ENCODE measurements around the gene CSNK2A2. TPM values are rescaled to one million over a fixed set of nuclear protein-coding genes. Genes with fewer than 3 reads are reported as not detected.

The CSNK2A2 gene
- total and polyA plus RNA-seq, 2 of the 8 experiments (the other 6 are each of a cell fraction or from before 2014, with no cell fraction given): 37.9 to 128 TPM

DNA sequence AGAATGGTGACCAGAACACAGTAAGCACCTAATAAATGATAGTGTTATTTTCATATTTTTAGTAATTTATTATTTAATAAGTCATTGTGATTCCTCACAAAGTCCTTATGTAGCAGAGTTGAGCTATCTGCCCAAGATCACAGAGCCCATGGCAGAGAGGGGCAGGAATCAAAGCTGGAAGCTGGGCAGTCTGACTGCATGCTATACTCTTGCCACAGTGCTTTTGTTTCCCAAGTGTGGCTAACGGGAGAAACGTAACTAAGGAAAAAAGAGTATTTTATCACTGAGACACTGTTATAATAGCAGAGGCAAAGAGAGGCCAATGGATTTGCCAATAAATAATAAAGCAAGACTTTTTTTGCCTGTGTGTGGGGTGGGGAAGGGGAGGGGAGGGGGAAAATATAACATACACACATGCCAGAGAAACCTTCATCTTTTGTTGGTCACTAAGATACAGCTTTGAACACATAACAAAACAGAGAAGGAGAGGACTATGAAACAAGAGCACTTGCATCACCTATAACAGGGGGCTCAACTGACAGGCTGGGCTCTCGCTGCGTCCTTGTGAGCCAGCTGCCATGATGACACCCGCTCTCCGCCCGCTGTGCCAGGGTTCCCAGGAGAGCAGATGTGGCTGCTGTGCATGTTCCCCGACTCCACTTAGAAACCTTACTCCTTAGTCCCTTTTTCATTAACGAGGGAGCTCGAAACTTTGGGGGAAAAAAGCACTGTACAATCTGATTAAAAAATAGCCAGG is 10.1 kb downstream of the CSNK2A2 start:
- no peaks in the 10 kb centered on the region for H3K23me2 ChIP-seq (ENCODE audit: low read depth, low read length)
- H3K4ac ChIP-seq (replicated peaks; ENCODE audit: insufficient read length, low read depth, low read length): no peak overlapping the region
- no peaks in the 10 kb centered on the region for H3K4me1 ChIP-seq (replicated peaks in 1 of 4; ENCODE audit: control insufficient read depth in 3 of 4, insufficient read depth in 4 of 4, low read length in 3 of 4)
- ChIA-PET POLR2A (ENCODE audit: partially characterized antibody) (interaction anchor here (1.2 to 1.8 kb wide), 4 partner anchors 9 to 59 kb away, joined by 3 to 8 read pairs (median 4); partner anchors contain the start of gene CFAP20), CTCF (ENCODE audit: partially characterized antibody) (interaction anchor here (0.6 to 2.6 kb wide), 2 partner anchors 9 to 37 kb away, joined by 4 to 7 read pairs; no protein-coding TSS in a partner anchor)
- no peak overlapping the region for H2BK20ac ChIP-seq (ENCODE audit: low read length)
- H3K4me3 ChIP-seq (ENCODE audit: extremely low read depth in 1 of 4, insufficient read depth in 2 of 4, low read depth in 3 of 4, low read length in 4 of 4): no peak overlapping the region
- no peak overlapping the region for H4K5ac ChIP-seq (ENCODE audit: insufficient read length, low read depth, low read length)
- no peak overlapping the region for H3K9ac ChIP-seq (replicated peaks in 1 of 4; ENCODE audit: extremely low read depth in 1 of 4, low read depth in 3 of 4, low read length in 3 of 4)
- DNase-seq (ENCODE audit: low read depth in 1 of 2, low spot score in 2 of 2) (no peak), FAIRE-seq (no peak)
- H3K79me1 ChIP-seq (ENCODE audit: low read depth, low read length): no peaks in the 10 kb centered on the region; the same call in 1 of the 2 replicates
- no peak overlapping the region for H3K56ac ChIP-seq (replicated peaks; ENCODE audit: insufficient read length, low read depth, low read length)
- no peak overlapping the region for H3K23ac ChIP-seq (ENCODE audit: insufficient read length)
- no peak overlapping the region for H2AK5ac ChIP-seq (ENCODE audit: low read depth, low read length)
- no peak overlapping the region for H4K91ac ChIP-seq (replicated peaks; ENCODE audit: insufficient read length, low read length)
- H3K14ac ChIP-seq (ENCODE audit: insufficient read length): no peak overlapping the region
- H3K18ac ChIP-seq (ENCODE audit: extremely low read depth, low read length): no peak overlapping the region
- H2BK15ac ChIP-seq (ENCODE audit: low read length): no peak overlapping the region
- TF ChIP-seq KDM1A (IDR thresholded peaks at IDR 0.05; ENCODE audit: borderline replicate concordance, low read length) (no peak), JUND (IDR thresholded peaks at IDR 0.05; ENCODE audit: low read length) (no peak), SIX5 (IDR thresholded peaks at IDR 0.05; ENCODE audit: low read depth, low read length) (no peak), SAP30 (IDR thresholded peaks at IDR 0.05; ENCODE audit: insufficient read depth, insufficient replicate concordance, low read length) (no peak), CREB1 (IDR thresholded peaks at IDR 0.05) (no peak), POU5F1 (IDR thresholded peaks at IDR 0.05; ENCODE audit: low read depth, low read length) (no peak), TBP (IDR thresholded peaks at IDR 0.05; ENCODE audit: low read depth, low read length) (no peak), TAF7 (optimal IDR thresholded peaks at IDR 0.05; ENCODE audit: borderline replicate concordance, low read depth, low read length) (no peak), SIN3A (conservative IDR thresholded peaks at IDR 0.05 in 1 of 2, IDR thresholded peaks at IDR 0.05 in 1 of 2; ENCODE audit: low read depth in 1 of 2, low read length in 2 of 2) (no peak), EGR1 (IDR thresholded peaks at IDR 0.05; ENCODE audit: borderline replicate concordance, low read depth, low read length) (no peak)
- TF ChIP-seq, protein P1, sequence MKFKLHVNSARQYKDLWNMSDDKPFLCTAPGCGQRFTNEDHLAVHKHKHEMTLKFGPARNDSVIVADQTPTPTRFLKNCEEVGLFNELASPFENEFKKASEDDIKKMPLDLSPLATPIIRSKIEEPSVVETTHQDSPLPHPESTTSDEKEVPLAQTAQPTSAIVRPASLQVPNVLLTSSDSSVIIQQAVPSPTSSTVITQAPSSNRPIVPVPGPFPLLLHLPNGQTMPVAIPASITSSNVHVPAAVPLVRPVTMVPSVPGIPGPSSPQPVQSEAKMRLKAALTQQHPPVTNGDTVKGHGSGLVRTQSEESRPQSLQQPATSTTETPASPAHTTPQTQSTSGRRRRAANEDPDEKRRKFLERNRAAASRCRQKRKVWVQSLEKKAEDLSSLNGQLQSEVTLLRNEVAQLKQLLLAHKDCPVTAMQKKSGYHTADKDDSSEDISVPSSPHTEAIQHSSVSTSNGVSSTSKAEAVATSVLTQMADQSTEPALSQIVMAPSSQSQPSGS (IDR thresholded peaks at IDR 0.05; ENCODE audit: low read length): no peak
- no peak overlapping the region for H2BK5ac ChIP-seq (ENCODE audit: low read depth, low read length)
- peaks cover 0 to 3% of the 10 kb centered on the region in 2 experiments for H4K20me1 ChIP-seq (replicated peaks in 1 of 2; ENCODE audit: control insufficient read depth in 1 of 2, insufficient read depth in 2 of 2, low read length in 2 of 2)
- WGBS, 2 experiments (ENCODE audit: extremely low coverage in 1 of 2, insufficient coverage in 1 of 2, insufficient read length in 1 of 2, insufficient replicate concordance in 2 of 2, low coverage in 1 of 2, low lambda C conversion rate in 2 of 2, missing lambda C conversion rate in 1 of 2): 96% methylated on average over 10 of the region's 10 CpGs; no CpG with 5 or more reads in 1 of the 2 experiments
- no peaks in the 10 kb centered on the region for H3K27me3 ChIP-seq (replicated peaks in 1 of 4; ENCODE audit: control insufficient read depth in 3 of 4, extremely low read depth in 1 of 4, insufficient read depth in 3 of 4, low read length in 3 of 4)
- H2BK120ac ChIP-seq (replicated peaks; ENCODE audit: low read depth, low read length): no peak overlapping the region
- H3K79me2 ChIP-seq (ENCODE audit: control insufficient read depth in 1 of 2, insufficient read depth in 2 of 2, low read length in 2 of 2): peaks cover 0 to 28% of the 10 kb centered on the region in 2 experiments; a peak in 2 of 4 replicates
- H3K27ac ChIP-seq (ENCODE audit: low read depth, low read length): no peak overlapping the region
- no peak overlapping the region for H4K8ac ChIP-seq (ENCODE audit: extremely low read depth, insufficient read depth, low read length)
- peaks cover 22 to 92% (median 60%) of the 10 kb centered on the region in 4 experiments; a peak in 7 of 8 replicates for H3K36me3 ChIP-seq (ENCODE audit: control insufficient read depth in 2 of 4, insufficient read depth in 4 of 4, low read length in 3 of 4)
- H2AFZ ChIP-seq (ENCODE audit: low read length): no peak overlapping the region
- H2BK12ac ChIP-seq (ENCODE audit: low read depth, low read length): no peak overlapping the region
- no peak overlapping the region for H3K4me2 ChIP-seq (ENCODE audit: insufficient read depth in 1 of 2, low read depth in 2 of 2, low read length in 2 of 2)
- no peaks in the 10 kb centered on the region for H3K9me3 ChIP-seq (ENCODE audit: insufficient read depth in 2 of 2, low read depth in 1 of 2, low read length in 1 of 2)

Data from H1 (cell line).